ENCODE results near the gene ANTXRL.
"Not testable (repeated sequence)": the region's sequence is repeated elsewhere in the genome, so short reads cannot be mapped to it uniquely, and the experiment has no call there.

- not testable (repeated sequence) for TF ChIP-seq YY1 (IDR thresholded peaks at IDR 0.05; ENCODE audit: low read depth); CTCF (IDR thresholded peaks at IDR 0.05); PBX3 (IDR thresholded peaks at IDR 0.05); POLR2AphosphoS5 (IDR thresholded peaks at IDR 0.05; ENCODE audit: low read depth, low read length); FOXM1 (IDR thresholded peaks at IDR 0.05; ENCODE audit: low read depth); FOXJ3 (CRISPR knock-in tag; IDR thresholded peaks at IDR 0.05); NRF1 (IDR thresholded peaks at IDR 0.05; ENCODE audit: low read depth, low read length)
These were observed 17.9 kb downstream of the ANTXRL start for GRCh38 chr10:46304671-46305070.
